ENCODE measurements around the gene CLIP4.

CLIP4 gene

DNA sequence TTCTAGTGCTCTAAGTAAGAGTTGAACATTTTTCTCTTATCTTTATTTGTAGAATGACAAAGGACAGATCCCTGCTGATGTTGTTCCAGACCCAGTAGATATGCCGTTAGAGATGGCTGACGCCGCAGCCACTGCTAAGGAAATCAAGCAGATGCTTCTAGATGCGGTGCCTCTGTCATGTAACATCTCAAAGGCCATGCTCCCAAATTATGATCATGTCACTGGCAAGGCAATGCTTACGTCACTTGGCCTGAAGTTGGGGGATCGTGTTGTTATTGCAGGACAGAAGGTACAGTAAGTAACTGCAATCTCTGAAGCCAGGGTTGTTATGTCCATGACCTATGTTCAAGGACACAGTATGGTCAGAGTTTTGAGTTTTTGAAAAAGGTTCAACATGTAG, 28.4 kb downstream of the CLIP4 start:
- no peaks in the 10 kb centered on the region for H3K9me2 ChIP-seq (replicated peaks; ENCODE audit: control insufficient read depth, low read length)
- no peaks in the 10 kb centered on the region for H3F3A ChIP-seq (ENCODE audit: control insufficient read depth, insufficient read depth)
- H3K79me2 ChIP-seq (ENCODE audit: control insufficient read depth, low read length) = no peaks in the 10 kb centered on the region
- no peaks in the 10 kb centered on the region for H3K27me3 ChIP-seq (ENCODE audit: control insufficient read depth, low read length)
- peaks cover 3% of the 10 kb centered on the region; the same call in 1 of the 2 replicates for H3K4me1 ChIP-seq (ENCODE audit: control insufficient read depth, low read length)
- H4K20me1 ChIP-seq (ENCODE audit: control insufficient read depth, insufficient read depth, low read depth, low read length) = no peaks in the 10 kb centered on the region
- no peak overlapping the region for H3K4me3 ChIP-seq (ENCODE audit: low read length)
- H3K4me2 ChIP-seq (ENCODE audit: low read length) = no peak overlapping the region
- H3K9me3 ChIP-seq (ENCODE audit: control insufficient read depth, insufficient read depth, low read length) = no peaks in the 10 kb centered on the region
- H3K36me3 ChIP-seq (ENCODE audit: control insufficient read depth, low read length) = no peaks in the 10 kb centered on the region
- H3K27ac ChIP-seq (ENCODE audit: low read depth, low read length) = no peak overlapping the region
- TF ChIP-seq, protein P1, sequence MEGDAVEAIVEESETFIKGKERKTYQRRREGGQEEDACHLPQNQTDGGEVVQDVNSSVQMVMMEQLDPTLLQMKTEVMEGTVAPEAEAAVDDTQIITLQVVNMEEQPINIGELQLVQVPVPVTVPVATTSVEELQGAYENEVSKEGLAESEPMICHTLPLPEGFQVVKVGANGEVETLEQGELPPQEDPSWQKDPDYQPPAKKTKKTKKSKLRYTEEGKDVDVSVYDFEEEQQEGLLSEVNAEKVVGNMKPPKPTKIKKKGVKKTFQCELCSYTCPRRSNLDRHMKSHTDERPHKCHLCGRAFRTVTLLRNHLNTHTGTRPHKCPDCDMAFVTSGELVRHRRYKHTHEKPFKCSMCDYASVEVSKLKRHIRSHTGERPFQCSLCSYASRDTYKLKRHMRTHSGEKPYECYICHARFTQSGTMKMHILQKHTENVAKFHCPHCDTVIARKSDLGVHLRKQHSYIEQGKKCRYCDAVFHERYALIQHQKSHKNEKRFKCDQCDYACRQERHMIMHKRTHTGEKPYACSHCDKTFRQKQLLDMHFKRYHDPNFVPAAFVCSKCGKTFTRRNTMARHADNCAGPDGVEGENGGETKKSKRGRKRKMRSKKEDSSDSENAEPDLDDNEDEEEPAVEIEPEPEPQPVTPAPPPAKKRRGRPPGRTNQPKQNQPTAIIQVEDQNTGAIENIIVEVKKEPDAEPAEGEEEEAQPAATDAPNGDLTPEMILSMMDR (IDR thresholded peaks at IDR 0.05; ENCODE audit: low read depth, low read length, poor library complexity, severe bottlenecking) = no peak
- TF ChIP-seq EZH2phosphoT487 (IDR thresholded peaks at IDR 0.05; ENCODE audit: borderline replicate concordance, low read length) = no peak

DNA sequence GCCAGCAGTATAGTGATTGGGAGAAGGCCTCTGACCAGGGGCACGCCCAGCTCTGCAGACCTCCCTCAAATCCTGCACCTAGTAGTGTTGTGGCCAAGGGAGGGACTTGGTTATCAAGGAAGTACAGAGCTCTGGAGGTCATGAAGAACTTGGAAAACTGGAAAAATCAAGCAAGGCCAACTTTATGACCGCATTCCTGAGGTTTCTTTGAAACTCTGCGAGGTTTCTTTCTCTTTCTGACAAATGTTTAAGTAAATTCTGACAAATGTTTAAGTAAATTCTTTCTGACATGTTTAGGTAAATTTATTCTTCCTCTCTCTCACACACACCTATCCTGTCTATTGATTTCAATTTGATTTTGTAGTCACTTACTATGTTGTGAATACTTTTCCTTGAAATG, 31.0 kb downstream of the CLIP4 start:
- Histone ChIP-seq H3K4me3 (ENCODE audit: low read length) (no peak overlapping the region), H3K27ac (ENCODE audit: low read depth, low read length) (no peak overlapping the region), H3K79me2 (ENCODE audit: control insufficient read depth, low read length) (no peaks in the 10 kb centered on the region), H3K9me3 (ENCODE audit: control insufficient read depth, insufficient read depth, low read length) (no peaks in the 10 kb centered on the region), H3K36me3 (ENCODE audit: control insufficient read depth, low read length) (no peaks in the 10 kb centered on the region), H3K9me2 (replicated peaks; ENCODE audit: control insufficient read depth, low read length) (no peaks in the 10 kb centered on the region), H3F3A (ENCODE audit: control insufficient read depth, insufficient read depth) (no peaks in the 10 kb centered on the region), H3K4me1 (ENCODE audit: control insufficient read depth, low read length) (no peaks in the 10 kb centered on the region; the same call in 1 of the 2 replicates), H3K27me3 (ENCODE audit: control insufficient read depth, low read length) (peaks cover 3% of the 10 kb centered on the region), H4K20me1 (ENCODE audit: control insufficient read depth, insufficient read depth, low read depth, low read length) (no peaks in the 10 kb centered on the region), H3K4me2 (ENCODE audit: low read length) (no peak overlapping the region)
- TF ChIP-seq EZH2phosphoT487 (IDR thresholded peaks at IDR 0.05; ENCODE audit: borderline replicate concordance, low read length) = no peak
- TF ChIP-seq, protein P1 (IDR thresholded peaks at IDR 0.05; ENCODE audit: low read depth, low read length, poor library complexity, severe bottlenecking) = no peak

DNA sequence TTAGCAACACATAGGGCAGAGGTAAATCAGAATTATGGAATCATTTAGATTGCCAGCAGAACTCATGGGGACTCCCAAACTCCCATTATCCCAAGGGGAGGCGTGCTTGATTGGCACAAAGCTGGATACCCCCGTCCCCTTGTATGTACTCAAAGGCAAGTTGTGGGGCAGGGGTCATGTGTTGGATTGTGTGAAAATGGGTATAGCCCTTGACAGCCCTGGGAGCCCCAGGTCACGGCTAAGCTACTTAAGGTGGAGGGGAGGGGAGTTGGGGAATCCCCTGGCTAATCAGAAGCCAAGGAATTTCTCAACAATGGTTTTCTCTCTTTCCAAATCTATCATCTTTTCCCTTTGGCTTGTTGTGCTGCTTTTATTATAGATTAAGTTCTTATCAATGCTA, 32.7 kb downstream of the CLIP4 start:
- H3K9me3 ChIP-seq (ENCODE audit: control insufficient read depth, insufficient read depth, low read length) = no peaks in the 10 kb centered on the region
- H3K27me3 ChIP-seq (ENCODE audit: control insufficient read depth, low read length) = peaks cover 3% of the 10 kb centered on the region
- no peaks in the 10 kb centered on the region for H3K4me1 ChIP-seq (ENCODE audit: control insufficient read depth, low read length)
- no peaks in the 10 kb centered on the region for H3K36me3 ChIP-seq (ENCODE audit: control insufficient read depth, low read length)
- no peaks in the 10 kb centered on the region for H4K20me1 ChIP-seq (ENCODE audit: control insufficient read depth, insufficient read depth, low read depth, low read length)
- H3K4me2 ChIP-seq (ENCODE audit: low read length) = no peak overlapping the region
- TF ChIP-seq EZH2phosphoT487 (IDR thresholded peaks at IDR 0.05; ENCODE audit: borderline replicate concordance, low read length) = no peak
- no peak overlapping the region for H3K4me3 ChIP-seq (ENCODE audit: low read length)
- H3K79me2 ChIP-seq (ENCODE audit: control insufficient read depth, low read length) = no peaks in the 10 kb centered on the region
- no peaks in the 10 kb centered on the region for H3K9me2 ChIP-seq (replicated peaks; ENCODE audit: control insufficient read depth, low read length)
- H3F3A ChIP-seq (ENCODE audit: control insufficient read depth, insufficient read depth) = no peaks in the 10 kb centered on the region
- H3K27ac ChIP-seq (ENCODE audit: low read depth, low read length) = no peak overlapping the region

DNA sequence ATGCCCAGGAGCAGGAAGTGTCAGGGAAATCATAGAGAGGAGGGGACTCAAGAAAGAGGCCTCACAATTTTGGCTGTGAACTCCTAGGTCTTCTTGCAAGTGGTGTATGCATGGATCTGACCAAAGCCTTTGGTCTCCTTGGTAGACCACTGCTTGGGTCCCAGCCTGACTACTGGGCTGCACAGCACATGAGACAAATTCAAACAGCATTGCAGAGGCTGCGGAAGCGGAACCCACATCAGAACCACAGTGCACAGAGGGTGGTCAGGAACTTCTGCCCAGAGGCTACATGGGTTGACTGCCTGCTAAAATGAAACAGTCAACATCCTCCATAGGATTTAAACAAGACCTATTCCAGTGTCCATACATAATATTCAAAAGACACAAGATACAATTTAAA, 39.4 kb downstream of the CLIP4 start:
- no peaks in the 10 kb centered on the region for H3F3A ChIP-seq (ENCODE audit: control insufficient read depth, insufficient read depth)
- H3K4me3 ChIP-seq (ENCODE audit: low read length) = no peak overlapping the region
- no peaks in the 10 kb centered on the region for H3K36me3 ChIP-seq (ENCODE audit: control insufficient read depth, low read length)
- no peak overlapping the region for H3K27ac ChIP-seq (ENCODE audit: low read depth, low read length)
- H3K4me2 ChIP-seq (ENCODE audit: low read length) = no peak overlapping the region
- H3K9me3 ChIP-seq (ENCODE audit: control insufficient read depth, insufficient read depth, low read length) = no peaks in the 10 kb centered on the region
- no peaks in the 10 kb centered on the region for H4K20me1 ChIP-seq (ENCODE audit: control insufficient read depth, insufficient read depth, low read depth, low read length)
- no peaks in the 10 kb centered on the region for H3K9me2 ChIP-seq (replicated peaks; ENCODE audit: control insufficient read depth, low read length)
- TF ChIP-seq, protein P1 (IDR thresholded peaks at IDR 0.05; ENCODE audit: low read depth, low read length, poor library complexity, severe bottlenecking) = no peak
- no peak for TF ChIP-seq EZH2phosphoT487 (IDR thresholded peaks at IDR 0.05; ENCODE audit: borderline replicate concordance, low read length)
- H3K27me3 ChIP-seq (ENCODE audit: control insufficient read depth, low read length) = peaks cover 10% of the 10 kb centered on the region
- H3K4me1 ChIP-seq (ENCODE audit: control insufficient read depth, low read length) = no peaks in the 10 kb centered on the region
- H3K79me2 ChIP-seq (ENCODE audit: control insufficient read depth, low read length) = no peaks in the 10 kb centered on the region
